HepG2 (cell line): ENCODE results near the gene ERICH6. TPM values are rescaled to one million over a fixed set of nuclear protein-coding genes. Genes with fewer than 3 reads are reported as not detected.

Experiments
- CENPX ChIP-seq: sonication (generic); formaldehyde crosslinking; IDR thresholded peaks from 2 replicates; pipeline ENCODE4 v1.9.0; 2021; ENCODE audit warnings: mild to moderate bottlenecking, missing genetic modification reagents, moderate library complexity
- CHCHD3 ChIP-seq: sonication (generic); formaldehyde crosslinking; IDR thresholded peaks from 2 replicates; pipeline ENCODE4 v1.8.0; 2022; ENCODE audit warnings: mild to moderate bottlenecking, missing genetic modification reagents, moderate library complexity
- GATAD1 ChIP-seq: IDR thresholded peaks from 2 replicates; pipeline ENCODE4 v1.6.1; 2016; ENCODE audit warnings: missing genetic modification reagents, missing compliant biosample characterization
- ISL2 ChIP-seq: sonication (generic); formaldehyde crosslinking; IDR thresholded peaks from 2 replicates; pipeline ENCODE4 v1.5.0; 2020; ENCODE audit warnings: missing genetic modification reagents
- KDM5A ChIP-seq: fragments of 200-600 bp; sonication (generic); IDR thresholded peaks from 2 replicates; pipeline ENCODE4 v1.7.0; 2018; ENCODE audit warnings: antibody characterized with exemption, mild to moderate bottlenecking, low read length, borderline replicate concordance
- MAFF ChIP-seq: IDR thresholded peaks from 2 replicates; pipeline ENCODE4 v1.6.1; 2011; ENCODE audit warnings: low read depth, low read length, improper control_type of control experiment
- NBN ChIP-seq: fragments of 450-650 bp; conservative IDR thresholded peaks from 2 replicates; pipeline ENCODE4 v1.6.1; 2017
- RFX1 ChIP-seq: fragments of 450-650 bp; IDR thresholded peaks from 2 replicates; pipeline ENCODE4 v1.6.1; 2017
- SMARCC2 ChIP-seq: fragments of 450-650 bp; IDR thresholded peaks from 2 replicates; pipeline ENCODE4 v1.6.1; 2017; ENCODE audit warnings: antibody characterized with exemption, mild to moderate bottlenecking
- SNAPC5 ChIP-seq: sonication (generic); formaldehyde crosslinking; IDR thresholded peaks from 2 replicates; pipeline ENCODE4 v1.8.1; 2023; ENCODE audit warnings: mild to moderate bottlenecking, missing genetic modification reagents, borderline replicate concordance
- TBX2 ChIP-seq: sonication (generic); formaldehyde crosslinking; IDR thresholded peaks from 2 replicates; pipeline ENCODE4 v1.5.0; 2020; ENCODE audit warnings: missing genetic modification reagents, mild to moderate bottlenecking, borderline replicate concordance
- U2AF2 ChIP-seq: fragments of 200-400 bp; formaldehyde crosslinking; IDR thresholded peaks from 2 replicates; pipeline ENCODE4 v1.6.1; 2017; ENCODE audit warnings: low read depth, mild to moderate bottlenecking, low read length
- XRCC5 ChIP-seq: fragments of 200-400 bp; formaldehyde crosslinking; optimal IDR thresholded peaks from 2 replicates; pipeline ENCODE3; 2017; ENCODE audit warnings: mild to moderate bottlenecking, low read length
- ZNF207 ChIP-seq: fragments of 450-650 bp; IDR thresholded peaks from 2 replicates; pipeline ENCODE4 v1.6.1; 2016; ENCODE audit warnings: antibody characterized with exemption, borderline replicate concordance
- ZNF230 ChIP-seq: sonication (generic); formaldehyde crosslinking; IDR thresholded peaks from 2 replicates; pipeline ENCODE4 v1.4.0; 2020; ENCODE audit warnings: mild to moderate bottlenecking, missing genetic modification reagents
- ZNF33A ChIP-seq: sonication (generic); formaldehyde crosslinking; IDR thresholded peaks from 2 replicates; pipeline ENCODE4 v1.5.1; 2020; ENCODE audit warnings: missing genetic modification reagents, mild to moderate bottlenecking, moderate library complexity, borderline replicate concordance
- ZNF430 ChIP-seq: sonication (generic); formaldehyde crosslinking; IDR thresholded peaks from 2 replicates; pipeline ENCODE4 v1.9.0; 2021; ENCODE audit warnings: mild to moderate bottlenecking, missing genetic modification reagents
- ZNF44 ChIP-seq: sonication (generic); formaldehyde crosslinking; IDR thresholded peaks from 2 replicates; pipeline ENCODE4 v1.5.1; 2020; ENCODE audit warnings: mild to moderate bottlenecking, missing genetic modification reagents
- ZNF609 ChIP-seq: sonication (generic); formaldehyde crosslinking; IDR thresholded peaks from 2 replicates; pipeline ENCODE4 v1.4.0; 2020; ENCODE audit warnings: mild to moderate bottlenecking, missing genetic modification reagents, borderline replicate concordance
- ZNF780A ChIP-seq: sonication (generic); formaldehyde crosslinking; IDR thresholded peaks from 2 replicates; pipeline ENCODE4 v1.8.0; 2022; ENCODE audit warnings: mild to moderate bottlenecking, missing genetic modification reagents, moderate library complexity
- ZNF878 ChIP-seq: sonication (generic); formaldehyde crosslinking; IDR thresholded peaks from 2 replicates; pipeline ENCODE4 v1.8.1; 2023; ENCODE audit warnings: mild to moderate bottlenecking, missing genetic modification reagents, moderate library complexity
- polyA plus RNA-seq, 8 experiments: library from polyadenylated mRNA; depleted of rRNA in 3 of 8; stranded (reverse) in 7 of 8; unstranded in 1 of 8; fragments of >200 nt; fragmentation: Illumina TruSeq in 4 of 8; extraction: Trizol in 4 of 8; gene quantifications; 2 replicates each; pipeline versions ENCODE4 v1.2.1 to v1.2.3, GENCODE V29; 2011 to 2016; ENCODE audit warnings: low read depth in 4 of 8, missing spikeins in 1 of 8, mixed read lengths in 1 of 8; ENCODE audit not compliant: insufficient read depth in 1 of 8
- total RNA-seq, 5 experiments: library from RNA; depleted of rRNA; stranded (reverse); fragments of >200 nt; fragmentation: Illumina TruSeq; extraction: Trizol; gene quantifications; 2 replicates each; pipeline ENCODE4 v1.2.3, GENCODE V29; 2016; ENCODE audit warnings: low read depth in 1 of 5
- TF ChIP-seq, protein P1 (sequence below): sonication (generic); formaldehyde crosslinking; IDR thresholded peaks from 2 replicates; pipeline ENCODE4 v1.5.1; 2020; ENCODE audit warnings: missing genetic modification reagents, mild to moderate bottlenecking, borderline replicate concordance
- TF ChIP-seq, protein P2 (sequence below): sonication (generic); formaldehyde crosslinking; IDR thresholded peaks from 2 replicates; pipeline ENCODE4 v1.8.0; 2022; ENCODE audit warnings: missing genetic modification reagents, mild to moderate bottlenecking, moderate library complexity, borderline replicate concordance

ERICH6 gene
- total and polyA plus RNA-seq, 2 of the 13 experiments (the other 11 are each of a cell fraction or from before 2014, with no cell fraction given) = 0.03 TPM; not detected in 1

GRCh38 chr3:150703756-150704344 is at the start of gene ERICH6 (continued):
- TF ChIP-seq, protein P1, sequence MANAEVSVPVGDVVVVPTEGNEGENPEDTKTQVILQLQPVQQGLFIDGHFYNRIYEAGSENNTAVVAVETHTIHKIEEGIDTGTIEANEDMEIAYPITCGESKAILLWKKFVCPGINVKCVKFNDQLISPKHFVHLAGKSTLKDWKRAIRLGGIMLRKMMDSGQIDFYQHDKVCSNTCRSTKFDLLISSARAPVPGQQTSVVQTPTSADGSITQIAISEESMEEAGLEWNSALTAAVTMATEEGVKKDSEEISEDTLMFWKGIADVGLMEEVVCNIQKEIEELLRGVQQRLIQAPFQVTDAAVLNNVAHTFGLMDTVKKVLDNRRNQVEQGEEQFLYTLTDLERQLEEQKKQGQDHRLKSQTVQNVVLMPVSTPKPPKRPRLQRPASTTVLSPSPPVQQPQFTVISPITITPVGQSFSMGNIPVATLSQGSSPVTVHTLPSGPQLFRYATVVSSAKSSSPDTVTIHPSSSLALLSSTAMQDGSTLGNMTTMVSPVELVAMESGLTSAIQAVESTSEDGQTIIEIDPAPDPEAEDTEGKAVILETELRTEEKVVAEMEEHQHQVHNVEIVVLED (CRISPR knock-in tag) = no peak
- TF ChIP-seq MAFF (no peak), XRCC5 (peak; percentile 46), RFX1 (peak; percentile 91), GATAD1 (CRISPR knock-in tag) (peak; percentile 46; the same call in 1 of the 2 replicates), KDM5A (peak; percentile 21; the same call in 1 of the 2 replicates), ZNF609 (CRISPR knock-in tag) (no peak), CENPX (no peak), TBX2 (CRISPR knock-in tag) (peak; percentile 23; the same call in 1 of the 2 replicates), CHCHD3 (no peak), ZNF230 (CRISPR knock-in tag) (no peak), ZNF44 (no peak), ISL2 (CRISPR knock-in tag) (0 out of 2 replicates have a peak, but pooled peaks have one; percentile 39), SNAPC5 (CRISPR knock-in tag) (no peak), SMARCC2 (no peak), ZNF430 (CRISPR knock-in tag) (peak; percentile 32; the same call in 1 of the 2 replicates), NBN (no peak), U2AF2 (0 out of 2 replicates have a peak, but pooled peaks have one; percentile 46), ZNF780A (CRISPR knock-in tag) (no peak), ZNF878 (no peak; the same call in 1 of the 2 replicates), ZNF33A (CRISPR knock-in tag) (no peak), ZNF207 (no peak)
- TF ChIP-seq, protein P2, sequence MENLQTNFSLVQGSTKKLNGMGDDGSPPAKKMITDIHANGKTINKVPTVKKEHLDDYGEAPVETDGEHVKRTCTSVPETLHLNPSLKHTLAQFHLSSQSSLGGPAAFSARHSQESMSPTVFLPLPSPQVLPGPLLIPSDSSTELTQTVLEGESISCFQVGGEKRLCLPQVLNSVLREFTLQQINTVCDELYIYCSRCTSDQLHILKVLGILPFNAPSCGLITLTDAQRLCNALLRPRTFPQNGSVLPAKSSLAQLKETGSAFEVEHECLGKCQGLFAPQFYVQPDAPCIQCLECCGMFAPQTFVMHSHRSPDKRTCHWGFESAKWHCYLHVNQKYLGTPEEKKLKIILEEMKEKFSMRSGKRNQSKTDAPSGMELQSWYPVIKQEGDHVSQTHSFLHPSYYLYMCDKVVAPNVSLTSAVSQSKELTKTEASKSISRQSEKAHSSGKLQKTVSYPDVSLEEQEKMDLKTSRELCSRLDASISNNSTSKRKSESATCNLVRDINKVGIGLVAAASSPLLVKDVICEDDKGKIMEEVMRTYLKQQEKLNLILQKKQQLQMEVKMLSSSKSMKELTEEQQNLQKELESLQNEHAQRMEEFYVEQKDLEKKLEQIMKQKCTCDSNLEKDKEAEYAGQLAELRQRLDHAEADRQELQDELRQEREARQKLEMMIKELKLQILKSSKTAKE (CRISPR knock-in tag) = no peak
